GM10248 (cell line): ENCODE measurements around the gene PXYLP1.

Experiments
- CTCF ChIA-PET: fragments of 300-600 bp; sonication (Branson Sonifier 250); formaldehyde crosslinking; extraction: SDS; loops from one replicate; lab custom pipeline; 2021; ENCODE audit warnings: antibody characterized with exemption; lab: Yijun Ruan, JAX
- POLR2A ChIA-PET: fragments of 350-650 bp; sonication (Branson Sonifier 250); formaldehyde crosslinking; extraction: SDS; loops from one replicate; lab custom pipeline; 2020; ENCODE audit warnings: antibody characterized with exemption; lab: Yijun Ruan, JAX
- DNase-seq: peaks from one replicate; pipeline ENCODE4 v3.0.0; 2012; ENCODE audit errors: extremely low spot score
- TF ChIP-seq, protein P1 (sequence below): IDR thresholded peaks from 2 replicates; pipeline ENCODE4 v1.5.1; 2012; ENCODE audit warnings: mild to moderate bottlenecking, low read depth; ENCODE audit errors: extremely low read depth, missing control alignments, control extremely low read depth

Gene PXYLP1

DNA sequence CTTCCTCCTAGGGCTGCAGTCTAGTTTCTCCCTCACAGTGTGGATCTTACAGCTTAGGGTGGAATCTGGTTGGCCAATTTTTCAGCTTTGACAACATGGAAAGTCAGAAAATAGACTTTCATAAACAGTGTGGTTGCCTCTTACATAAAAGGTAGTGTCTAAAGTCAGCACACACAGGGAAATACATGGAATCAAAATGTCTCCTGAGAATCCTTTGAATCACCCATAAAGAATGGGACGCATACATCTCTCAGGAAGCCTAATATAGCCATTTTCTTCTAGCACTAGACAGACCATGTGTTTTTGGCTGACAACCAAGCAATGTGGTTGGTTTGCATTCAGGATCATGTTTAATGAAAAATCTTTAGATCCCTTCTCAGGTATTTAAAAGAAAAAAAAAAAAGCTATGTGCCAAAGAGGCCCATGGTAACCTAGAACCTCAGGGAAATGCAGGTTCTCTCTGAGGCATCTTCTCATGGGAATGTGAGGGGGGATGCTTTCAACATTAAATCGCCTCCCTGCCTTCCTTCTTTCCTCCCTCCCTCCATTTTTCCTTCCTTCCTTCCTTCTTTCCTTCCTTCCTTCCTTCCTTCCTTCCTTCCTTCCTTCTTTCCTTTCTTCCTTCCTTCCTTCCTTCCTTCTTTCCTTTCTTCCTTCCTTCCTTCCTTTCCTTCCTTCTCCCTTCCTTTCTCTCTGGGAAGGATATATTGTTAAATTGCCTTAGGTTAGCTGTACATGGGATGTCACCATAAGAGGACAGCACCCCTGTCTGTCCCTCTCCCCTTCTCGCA is 102.4 kb downstream of the PXYLP1 start:
- CTCF ChIA-PET, result interaction anchor here (1.6 to 7.4 kb wide), 6 partner anchors 10 to 121 kb away, joined by 5 to 45 read pairs (median 13); no protein-coding TSS in a partner anchor
- POLR2A ChIA-PET, result interaction anchor here (0.8 kb wide), 1 partner anchor 69 kb away, joined by 3 read pairs; no protein-coding TSS in a partner anchor
- no peak for DNase-seq
- TF ChIP-seq, protein P1, sequence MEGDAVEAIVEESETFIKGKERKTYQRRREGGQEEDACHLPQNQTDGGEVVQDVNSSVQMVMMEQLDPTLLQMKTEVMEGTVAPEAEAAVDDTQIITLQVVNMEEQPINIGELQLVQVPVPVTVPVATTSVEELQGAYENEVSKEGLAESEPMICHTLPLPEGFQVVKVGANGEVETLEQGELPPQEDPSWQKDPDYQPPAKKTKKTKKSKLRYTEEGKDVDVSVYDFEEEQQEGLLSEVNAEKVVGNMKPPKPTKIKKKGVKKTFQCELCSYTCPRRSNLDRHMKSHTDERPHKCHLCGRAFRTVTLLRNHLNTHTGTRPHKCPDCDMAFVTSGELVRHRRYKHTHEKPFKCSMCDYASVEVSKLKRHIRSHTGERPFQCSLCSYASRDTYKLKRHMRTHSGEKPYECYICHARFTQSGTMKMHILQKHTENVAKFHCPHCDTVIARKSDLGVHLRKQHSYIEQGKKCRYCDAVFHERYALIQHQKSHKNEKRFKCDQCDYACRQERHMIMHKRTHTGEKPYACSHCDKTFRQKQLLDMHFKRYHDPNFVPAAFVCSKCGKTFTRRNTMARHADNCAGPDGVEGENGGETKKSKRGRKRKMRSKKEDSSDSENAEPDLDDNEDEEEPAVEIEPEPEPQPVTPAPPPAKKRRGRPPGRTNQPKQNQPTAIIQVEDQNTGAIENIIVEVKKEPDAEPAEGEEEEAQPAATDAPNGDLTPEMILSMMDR, result no peak

- TF ChIP-seq, protein P1, result no peak
- POLR2A ChIA-PET, result interaction anchor here (0.8 kb wide), 1 partner anchor 68 kb away, joined by 3 read pairs; no protein-coding TSS in a partner anchor
Observed at GRCh38 chr3:141334627-141335250, 103.1 kb downstream of the PXYLP1 start.

GRCh38 chr3:141335531-141336061 is 104.0 kb downstream of the PXYLP1 start:
- CTCF ChIA-PET, result interaction anchor here (0.6 to 7.4 kb wide), 15 partner anchors 8 to 225 kb away, joined by 3 to 45 read pairs (median 10); no protein-coding TSS in a partner anchor
- DNase-seq, result no peak
- POLR2A ChIA-PET, result no interaction called here
- TF ChIP-seq, protein P1, result no peak

More at GRCh38 chr3:141334627-141335250, 103.1 kb downstream of the PXYLP1 start:
- CTCF ChIA-PET, result interaction anchor here (1.5 to 7.4 kb wide), 8 partner anchors 9 to 107 kb away, joined by 3 to 45 read pairs (median 10); no protein-coding TSS in a partner anchor
- DNase-seq, result no peak

GRCh38 chr3:141336672-141337522 is 105.3 kb downstream of the PXYLP1 start:
- ChIA-PET POLR2A (interaction anchor here (0.6 kb wide), 1 partner anchor 11 kb away, joined by 3 read pairs; no protein-coding TSS in a partner anchor), CTCF (interaction anchor here (1.0 to 7.4 kb wide), 15 partner anchors 9 to 224 kb away, joined by 3 to 45 read pairs (median 9); no protein-coding TSS in a partner anchor)
- TF ChIP-seq, protein P1, result no peak
- DNase-seq, result peak; percentile 78

DNA sequence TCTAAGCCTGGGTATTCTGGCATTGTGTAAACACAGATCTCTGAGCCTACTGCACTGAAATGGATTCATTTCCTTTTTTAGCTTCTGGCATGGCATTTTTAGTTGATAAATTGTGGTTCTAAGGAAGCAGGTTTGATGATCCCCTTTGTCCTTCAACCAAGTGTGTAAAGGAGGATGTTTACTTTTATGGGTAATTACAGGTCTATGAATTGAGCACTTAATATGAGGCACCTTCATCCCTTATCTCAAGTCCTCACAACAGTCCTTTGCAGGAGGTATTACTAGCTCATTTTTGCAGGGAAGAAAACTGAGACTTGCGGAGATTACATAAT is 105.9 kb downstream of the PXYLP1 start:
- DNase-seq, result no peak
- ChIA-PET CTCF (interaction anchor here (1.0 to 7.4 kb wide), 12 partner anchors 9 to 117 kb away, joined by 3 to 45 read pairs (median 7); no protein-coding TSS in a partner anchor), POLR2A (no interaction called here)
- TF ChIP-seq, protein P1, result no peak
